ENCODE results near the gene HSD11B2.
A peak's percentile ranks its signal among the peaks of the same experiment; 100 is the strongest.

HSD11B2 gene

DNA sequence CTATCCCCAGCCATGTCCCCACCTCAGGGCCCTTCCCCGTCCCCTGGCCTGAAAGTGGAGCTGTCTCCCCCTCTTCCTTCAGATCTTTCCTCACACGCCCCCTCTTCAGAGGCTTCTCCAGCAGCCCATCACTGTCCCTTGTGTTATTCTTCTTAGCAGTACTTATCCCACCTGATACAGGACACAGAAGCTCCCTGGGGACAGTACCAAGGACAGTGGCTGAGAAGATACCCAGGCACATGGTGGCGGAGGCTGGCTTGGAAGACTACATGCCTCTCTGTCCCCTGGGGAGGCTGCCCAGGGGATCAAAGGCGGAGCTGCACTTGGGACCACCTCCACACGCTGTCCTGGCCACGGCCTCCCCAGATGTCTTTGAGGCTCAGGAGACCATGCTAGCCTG, 23.9 kb downstream of the HSD11B2 start:
- no peak for DNase-seq

DNA sequence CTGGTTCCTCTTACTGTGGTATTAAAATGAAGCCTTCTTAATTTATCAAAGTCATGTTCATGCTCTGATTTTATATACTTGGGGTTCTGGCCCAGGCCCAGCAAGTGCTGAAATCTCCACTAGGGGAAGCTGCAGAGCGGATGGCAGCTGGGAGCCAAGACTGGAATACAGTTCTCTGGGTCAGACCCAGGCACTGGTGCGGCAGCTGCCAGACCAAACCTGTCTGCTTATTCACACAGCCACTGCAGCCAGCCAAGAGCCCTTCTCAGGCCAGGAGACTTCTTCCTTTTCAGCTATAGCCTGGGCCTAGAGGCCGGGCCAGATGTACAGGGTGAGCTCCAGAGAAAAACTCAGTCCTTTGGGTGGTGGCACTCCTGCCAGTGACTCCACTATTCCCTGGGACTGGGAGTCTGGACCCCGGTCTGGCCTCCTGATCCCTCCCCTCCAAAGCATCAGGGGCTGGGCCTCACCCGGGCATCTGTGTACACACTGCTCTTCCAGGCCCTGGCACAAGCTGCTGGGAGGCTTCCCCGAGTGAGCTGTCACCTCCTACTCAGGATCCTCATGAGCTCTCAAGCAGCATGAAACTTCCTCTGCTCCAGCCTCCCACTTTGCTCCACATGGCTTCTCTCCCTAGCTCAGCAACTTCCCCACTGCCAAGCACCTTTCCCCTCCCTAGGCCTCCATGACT, 25.6 kb downstream of the HSD11B2 start:
- peak; percentile 27 for DNase-seq

DNA sequence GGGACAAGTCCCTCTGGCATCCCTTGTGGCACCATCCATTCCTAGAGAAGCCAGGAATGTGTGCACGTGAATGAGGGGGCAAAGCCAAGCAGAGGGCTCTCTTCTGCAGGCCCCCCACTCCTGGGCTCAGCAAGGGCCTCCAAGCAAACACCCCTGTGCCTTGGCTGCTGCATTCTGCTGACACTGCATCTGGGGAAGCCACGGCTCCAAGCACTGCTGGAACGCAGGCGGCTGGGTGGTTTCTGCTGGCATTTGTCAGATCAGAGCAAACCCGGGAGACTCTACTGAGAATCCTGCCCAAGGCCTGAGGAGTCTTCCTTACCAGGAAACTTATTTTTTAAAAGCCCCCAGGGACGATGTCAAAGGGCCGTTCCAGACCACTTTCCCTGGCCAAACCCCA, 26.7 kb downstream of the HSD11B2 start:
- DNase-seq: no peak

DNA sequence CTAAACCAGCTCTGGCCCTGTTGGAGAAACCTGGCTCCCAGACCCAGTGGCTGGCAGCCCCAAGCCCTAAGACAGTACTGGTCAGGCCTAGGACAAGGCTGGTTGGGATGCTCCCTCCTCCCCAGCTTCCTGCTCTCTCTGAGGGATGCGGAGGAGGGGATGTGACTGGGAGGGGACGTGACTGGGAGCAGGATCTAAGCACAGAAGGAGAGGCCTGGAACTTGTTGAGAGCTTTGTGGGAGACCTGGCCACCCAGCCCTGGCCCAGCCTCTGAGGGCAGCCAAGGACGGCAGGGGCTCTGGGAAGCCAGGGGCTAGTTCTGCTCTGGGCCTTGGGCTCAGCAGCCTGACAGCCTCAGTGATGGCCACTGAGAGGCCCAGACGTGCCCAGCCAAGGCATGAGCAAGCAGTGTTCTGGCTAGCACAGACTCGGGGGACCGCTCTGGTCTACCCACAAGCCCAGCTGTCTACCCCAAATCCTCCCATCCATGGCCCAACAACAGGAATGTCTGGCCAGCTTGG, 27.3 kb downstream of the HSD11B2 start:
- DNase-seq: no peak

DNA sequence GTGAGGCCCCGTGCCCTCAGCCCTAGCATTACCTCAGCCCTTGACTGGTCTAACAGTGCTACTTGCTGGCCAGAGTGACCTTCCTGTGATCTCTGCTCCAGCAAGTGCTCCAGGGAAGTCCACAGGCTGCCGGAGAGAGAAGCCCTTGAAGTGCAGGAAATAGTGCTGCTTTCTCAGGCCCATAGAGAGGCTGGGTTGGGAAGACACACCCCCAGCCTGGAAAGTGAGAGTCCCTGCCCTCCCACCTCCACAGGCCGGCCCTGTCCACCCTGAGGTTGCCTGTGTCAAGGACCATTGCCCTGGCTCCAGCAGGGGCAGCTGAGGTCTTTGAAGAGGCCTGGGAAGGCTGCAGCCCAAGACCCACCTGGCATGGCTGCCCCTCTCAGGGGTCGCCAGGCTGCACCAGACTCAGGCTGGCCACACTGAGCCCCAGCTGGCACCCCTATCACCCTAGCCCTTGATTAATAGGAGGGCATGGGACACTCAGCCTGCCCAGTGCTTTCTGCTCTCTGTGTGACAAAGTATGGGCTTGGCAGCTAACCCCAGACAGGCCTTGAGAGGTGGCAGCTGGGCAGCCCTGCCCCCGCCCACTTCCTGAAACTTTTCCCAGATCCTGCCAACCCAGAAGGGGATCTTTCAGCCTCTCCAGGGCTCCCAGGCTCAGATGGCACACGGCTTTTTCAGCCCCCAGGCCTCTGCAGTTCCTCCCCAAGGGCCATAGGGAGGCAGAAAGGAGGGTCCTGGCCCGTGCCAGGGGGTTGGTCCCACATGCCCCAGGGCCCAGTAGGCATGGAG, 28.3 kb downstream of the HSD11B2 start:
- no peak for DNase-seq

DNA sequence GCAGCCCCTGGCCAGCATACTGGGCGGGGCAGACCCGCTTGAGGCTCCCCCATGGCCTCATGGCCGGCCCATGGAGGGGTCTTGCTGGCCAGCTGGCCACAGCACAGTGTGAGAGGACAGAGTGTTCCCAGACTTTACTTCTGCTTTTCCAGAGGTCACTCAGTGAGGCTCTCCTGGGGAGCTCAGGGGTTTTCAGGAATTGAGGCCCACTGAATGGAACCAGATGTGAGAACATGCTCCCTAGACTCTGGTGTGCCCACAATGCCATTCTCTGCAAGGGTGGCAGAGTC, 28.9 kb downstream of the HSD11B2 start:
- no peak for DNase-seq

DNA sequence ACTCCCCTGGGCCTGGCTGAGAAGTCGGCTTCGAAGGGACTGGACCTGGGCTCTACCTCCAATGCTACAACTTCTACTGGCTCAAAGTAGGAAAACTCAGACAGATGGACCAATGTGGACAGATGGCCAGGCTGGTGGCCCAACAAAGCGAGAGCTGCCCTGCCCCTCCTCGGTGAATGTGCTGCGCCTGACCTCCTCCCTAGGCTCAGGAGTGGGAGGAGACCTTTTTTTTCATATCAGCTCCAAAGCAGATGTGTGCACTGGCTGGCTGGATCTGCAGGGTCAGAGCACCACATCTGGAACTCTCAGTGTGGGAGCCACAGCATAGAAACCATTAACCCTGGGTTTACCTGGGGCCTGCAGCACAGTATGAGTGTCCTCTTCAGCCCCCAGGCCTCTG, 29.2 kb downstream of the HSD11B2 start:
- DNase-seq: no peak

DNA sequence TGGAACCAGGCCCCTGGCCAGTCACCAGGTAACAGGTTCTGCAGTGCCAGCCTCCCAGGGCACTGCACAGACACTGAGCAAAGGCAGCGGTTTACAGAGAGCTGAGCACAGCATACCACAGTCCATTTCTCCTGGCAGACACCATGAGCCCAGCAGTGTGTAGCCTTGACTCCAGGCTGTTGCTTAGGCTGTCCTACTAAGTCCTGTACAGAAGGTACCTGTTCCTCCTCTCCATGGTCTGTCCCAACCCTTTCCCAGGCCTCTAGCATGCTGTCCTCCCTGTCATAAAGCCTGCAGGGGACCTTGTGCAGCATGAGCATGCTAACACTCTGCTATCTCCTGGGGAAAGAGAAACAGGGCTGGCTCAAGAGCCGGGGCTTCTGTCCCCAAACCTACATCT, 30.0 kb downstream of the HSD11B2 start:
- DNase-seq: no peak

DNA sequence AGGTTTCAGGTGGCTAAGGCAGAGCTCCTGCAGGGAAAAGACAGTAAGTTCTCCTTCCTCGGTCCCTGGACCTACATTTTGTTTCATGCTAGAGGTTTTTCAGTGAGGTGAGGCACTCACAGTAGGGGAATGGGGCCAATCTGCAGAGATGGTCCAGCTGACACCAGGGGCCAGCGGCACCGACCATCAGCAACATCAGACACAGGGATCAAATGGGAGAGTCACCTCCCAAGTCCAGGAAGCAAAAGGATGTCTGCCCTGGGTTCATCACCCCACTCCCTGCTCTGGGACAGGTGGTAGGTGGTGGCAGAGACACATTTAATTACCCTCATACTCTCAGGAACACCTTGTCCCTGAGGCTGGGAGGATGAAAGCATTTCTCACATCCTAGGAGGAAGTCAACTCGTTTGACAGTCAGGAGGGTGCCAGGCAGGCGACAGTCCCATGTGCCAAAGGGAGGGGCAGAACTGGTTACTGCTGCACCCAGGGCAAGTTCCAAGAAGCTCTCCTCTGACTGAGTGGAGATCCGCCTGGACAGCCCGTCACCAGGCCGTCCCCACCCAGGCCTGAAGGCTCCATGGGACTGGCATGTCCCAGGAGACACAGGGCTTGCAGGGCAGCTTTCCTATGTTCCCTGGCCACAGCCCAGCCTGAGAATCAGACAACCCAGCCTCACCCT, 30.8 kb downstream of the HSD11B2 start:
- no peak for DNase-seq

DNA sequence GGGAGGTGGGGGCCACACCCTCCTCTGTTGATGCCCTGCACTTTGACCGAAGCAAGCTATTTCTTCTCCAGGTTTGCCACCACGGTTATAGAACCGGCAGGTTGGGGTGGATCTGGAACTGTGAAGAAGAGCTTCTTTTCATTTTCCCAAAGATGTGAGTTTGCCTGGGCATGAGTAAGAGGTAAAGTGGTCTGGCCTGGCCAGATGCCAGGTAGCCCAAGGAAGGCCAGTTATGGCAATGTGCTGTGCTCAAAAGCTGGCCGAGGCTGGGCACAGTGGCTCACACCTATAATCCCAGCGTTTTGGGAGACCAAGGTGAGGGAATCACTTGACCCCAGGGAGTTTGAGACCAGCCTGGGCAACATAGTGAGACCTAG, 31.3 kb downstream of the HSD11B2 start:
- no peak for DNase-seq

DNA sequence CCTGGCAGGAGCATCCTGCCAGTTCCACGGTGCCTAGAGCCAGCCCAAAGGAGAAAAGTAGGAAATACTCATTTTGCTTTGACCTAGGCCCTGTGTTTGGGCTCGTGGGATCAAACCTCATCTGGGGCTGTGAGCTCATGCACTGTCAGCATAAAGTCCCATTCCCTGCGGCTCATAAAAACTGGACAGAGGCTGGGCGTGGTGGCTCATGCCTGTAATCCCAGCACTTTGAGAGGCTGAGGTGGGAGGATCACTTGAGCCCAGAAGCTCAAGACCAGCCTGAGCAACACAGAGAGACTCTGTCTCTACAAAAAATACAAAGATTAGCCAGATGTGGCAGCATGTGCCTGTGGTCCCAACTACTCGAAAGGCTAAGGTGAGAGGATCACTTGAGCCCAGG, 32.1 kb downstream of the HSD11B2 start:
- no peak for DNase-seq

DNA sequence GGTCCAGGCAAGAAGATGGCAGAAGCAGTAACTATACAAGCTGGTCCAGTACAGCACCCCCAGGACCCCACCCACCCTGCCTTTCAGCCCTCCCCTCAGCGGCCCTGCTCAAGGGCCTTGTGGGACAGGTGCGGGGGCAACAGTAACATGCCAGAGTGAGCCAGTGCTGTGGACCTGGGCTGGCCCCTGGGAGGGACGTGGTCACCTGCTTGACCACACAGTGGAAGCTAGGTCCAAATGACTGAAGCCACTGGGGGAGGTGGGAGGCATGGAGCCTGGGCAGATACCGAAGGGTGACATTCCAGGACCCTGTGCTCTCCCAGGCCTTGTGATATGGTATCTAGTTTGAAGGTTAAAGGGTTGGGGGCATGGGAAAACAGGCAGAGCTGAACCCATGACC, 32.8 kb downstream of the HSD11B2 start:
- DNase-seq: no peak

DNA sequence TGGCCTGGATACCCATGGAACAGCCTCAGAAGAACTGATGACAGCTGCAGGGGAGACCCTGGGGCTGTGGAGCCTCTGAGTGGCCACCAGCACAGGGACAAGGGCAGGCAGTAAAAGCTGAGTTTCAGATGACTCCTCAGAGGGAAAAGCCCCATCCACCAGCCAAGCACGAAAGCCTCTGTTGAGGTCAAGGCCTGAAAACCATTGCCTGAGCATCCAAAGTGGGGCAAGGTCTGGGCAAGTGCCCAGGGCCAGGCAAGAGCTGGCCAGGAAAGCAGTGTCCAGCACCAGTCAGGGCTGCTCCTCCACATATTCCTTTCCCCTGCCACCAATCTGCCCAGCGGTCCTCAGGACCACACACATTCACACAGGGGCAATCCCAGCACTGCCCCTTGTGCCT, 33.6 kb downstream of the HSD11B2 start:
- DNase-seq: no peak

DNA sequence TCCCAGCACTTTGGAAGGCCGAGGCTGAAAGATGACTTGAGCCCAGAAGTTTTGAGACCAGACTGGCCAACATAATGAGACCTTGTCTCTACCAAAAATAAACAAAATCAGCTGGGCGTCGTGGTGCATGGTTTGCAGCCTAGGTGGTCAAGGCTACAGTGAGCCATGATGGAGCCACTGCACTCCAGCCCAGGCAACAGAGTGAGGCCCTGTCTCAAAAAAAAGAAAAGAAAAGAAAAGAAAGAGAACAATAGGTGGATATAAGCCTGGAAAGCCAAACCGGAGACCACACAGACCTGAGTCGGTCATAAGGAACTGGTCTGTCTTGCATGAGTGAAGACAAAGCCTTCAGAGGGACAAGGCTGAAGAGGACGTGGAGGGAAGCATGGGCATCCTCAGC, 35.7 kb downstream of the HSD11B2 start:
- no peak for DNase-seq

DNA sequence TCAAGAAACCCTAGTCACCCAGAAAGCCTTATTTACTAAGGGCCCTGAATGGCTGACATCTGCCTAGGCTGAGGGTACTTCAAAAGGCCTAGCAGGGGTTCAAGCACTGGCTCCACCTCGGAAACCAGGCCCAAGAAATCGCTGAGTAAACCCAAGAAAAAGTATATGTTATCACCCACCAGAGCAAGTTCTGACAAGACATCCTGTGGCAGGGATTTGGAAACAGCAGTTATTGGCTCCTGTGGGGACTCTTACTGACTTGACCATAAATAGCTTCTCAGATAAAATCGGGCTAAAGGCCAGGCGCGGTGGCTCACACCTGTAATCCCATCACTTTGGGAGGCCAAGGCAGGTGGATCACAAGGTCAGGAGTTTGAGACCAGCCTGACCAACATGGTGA, 37.8 kb downstream of the HSD11B2 start:
- no peak for DNase-seq

DNA sequence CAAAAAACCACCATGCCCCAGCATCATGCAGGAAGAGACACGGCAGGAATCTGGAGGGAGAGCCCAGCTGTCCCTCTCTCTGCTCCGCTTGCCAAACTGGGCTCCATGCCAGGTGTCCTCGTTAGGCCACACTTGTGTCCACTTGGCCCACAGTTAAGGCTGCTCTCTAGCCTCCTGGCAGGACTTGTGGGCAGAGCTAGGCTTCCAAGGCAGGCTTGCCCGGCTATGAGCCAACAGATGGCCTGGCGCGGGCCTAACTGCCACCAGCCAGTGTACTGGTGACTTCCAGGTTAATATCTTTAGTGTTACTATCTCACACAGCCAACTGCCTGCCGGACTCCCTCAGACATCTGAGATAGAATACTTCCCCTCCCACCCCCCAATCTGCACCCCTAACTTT, 39.4 kb downstream of the HSD11B2 start:
- no peak for DNase-seq

DNA sequence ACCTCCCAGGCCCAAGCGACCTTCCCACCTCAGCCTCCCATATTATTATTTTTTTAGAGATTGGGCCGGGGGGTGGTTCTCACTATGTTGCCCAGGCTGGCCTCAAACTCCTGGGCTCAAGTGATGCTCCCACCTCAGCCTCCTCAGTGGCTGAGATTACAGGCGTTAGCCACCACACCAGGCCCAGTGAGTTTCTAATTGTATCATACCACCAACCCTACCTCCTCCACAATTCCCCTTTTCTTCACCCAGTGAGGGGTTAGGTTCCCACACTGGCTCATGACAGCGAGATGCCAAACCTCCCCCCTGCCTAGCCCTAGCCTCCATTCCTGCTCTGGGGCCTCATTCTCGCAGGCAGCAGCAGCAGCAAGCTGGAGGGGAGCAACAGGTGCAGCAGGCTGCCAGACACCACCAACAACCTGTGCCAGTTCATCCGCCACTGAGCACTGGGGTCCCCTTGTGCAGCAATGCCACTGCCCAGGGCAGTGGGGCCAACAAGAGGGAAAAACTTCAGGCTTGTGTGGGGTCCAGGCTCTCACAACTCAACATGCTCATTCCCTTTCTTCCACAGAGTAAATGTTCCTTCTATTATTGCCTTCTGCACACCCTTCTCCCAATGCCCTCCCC, 41.0 kb downstream of the HSD11B2 start:
- no peak for DNase-seq

DNA sequence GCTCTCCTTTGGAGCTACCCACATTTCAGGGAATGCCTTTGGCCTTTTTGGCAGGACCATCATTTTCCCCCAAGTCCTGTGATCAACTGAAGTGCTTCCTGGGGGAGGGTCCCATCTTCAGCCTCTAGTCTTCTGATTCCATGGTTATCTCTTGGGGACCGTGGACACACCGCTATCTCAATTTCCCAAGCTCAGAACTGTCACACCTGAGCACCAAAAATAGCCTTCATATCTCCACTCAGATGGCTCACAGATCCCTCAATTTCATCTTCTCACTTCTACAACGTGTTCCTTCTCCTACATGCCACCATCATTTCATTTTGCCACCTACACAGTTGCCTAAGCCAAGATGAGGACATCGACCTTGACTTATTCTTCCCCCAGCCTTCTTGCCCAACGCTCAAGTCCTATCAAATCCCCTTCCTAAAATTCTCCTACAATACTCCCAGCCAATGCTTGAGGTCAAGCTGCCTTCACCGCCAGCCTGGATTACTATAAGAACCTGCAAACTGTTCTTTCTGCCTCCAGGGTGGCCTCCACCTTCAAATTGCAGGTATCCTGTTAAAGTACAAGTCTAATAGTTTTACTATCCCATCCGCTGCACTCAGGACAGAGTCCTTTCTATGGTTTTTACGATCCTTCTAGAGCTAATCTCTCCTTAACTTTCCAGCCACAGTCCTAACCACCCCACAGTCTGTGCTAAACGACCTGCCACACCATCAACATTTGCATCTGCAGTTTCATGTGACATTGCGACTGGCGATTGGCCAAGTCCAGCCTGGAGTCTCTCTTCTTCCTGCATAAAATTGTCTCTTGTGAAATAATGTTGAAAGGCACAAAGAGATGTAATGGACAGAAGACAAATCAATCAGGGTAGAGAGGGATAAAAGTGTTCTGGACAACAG, 43.9 kb downstream of the HSD11B2 start:
- no peak for DNase-seq

DNA sequence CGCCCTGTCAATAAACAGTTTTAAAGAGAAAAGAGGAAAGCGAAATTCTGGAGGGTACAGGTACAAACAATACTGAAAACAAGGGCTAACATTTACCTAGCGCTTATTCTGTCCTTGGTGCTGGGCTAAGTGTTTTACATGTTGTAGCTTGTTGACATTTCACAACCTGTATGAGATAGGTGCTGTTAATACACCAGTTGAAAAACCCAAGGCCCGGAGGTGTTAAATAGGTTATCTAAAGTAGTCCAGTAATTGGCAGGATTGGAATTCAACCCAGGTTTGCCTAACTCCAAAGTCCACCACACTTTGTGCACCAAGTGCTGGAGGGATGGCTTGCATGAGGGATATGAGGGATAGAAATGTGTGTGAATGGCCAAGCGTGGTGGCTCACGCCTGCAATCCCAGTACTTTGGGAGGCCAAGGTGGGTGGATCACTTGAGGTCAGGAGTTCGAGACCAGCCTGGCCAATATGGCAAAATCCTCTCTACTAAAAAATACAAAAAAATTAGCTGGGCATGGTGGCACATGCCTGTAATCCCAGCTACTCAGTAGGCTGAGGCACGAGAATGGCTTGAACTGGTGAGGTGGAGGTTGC, 47.1 kb downstream of the HSD11B2 start:
- no peak for DNase-seq

DNA sequence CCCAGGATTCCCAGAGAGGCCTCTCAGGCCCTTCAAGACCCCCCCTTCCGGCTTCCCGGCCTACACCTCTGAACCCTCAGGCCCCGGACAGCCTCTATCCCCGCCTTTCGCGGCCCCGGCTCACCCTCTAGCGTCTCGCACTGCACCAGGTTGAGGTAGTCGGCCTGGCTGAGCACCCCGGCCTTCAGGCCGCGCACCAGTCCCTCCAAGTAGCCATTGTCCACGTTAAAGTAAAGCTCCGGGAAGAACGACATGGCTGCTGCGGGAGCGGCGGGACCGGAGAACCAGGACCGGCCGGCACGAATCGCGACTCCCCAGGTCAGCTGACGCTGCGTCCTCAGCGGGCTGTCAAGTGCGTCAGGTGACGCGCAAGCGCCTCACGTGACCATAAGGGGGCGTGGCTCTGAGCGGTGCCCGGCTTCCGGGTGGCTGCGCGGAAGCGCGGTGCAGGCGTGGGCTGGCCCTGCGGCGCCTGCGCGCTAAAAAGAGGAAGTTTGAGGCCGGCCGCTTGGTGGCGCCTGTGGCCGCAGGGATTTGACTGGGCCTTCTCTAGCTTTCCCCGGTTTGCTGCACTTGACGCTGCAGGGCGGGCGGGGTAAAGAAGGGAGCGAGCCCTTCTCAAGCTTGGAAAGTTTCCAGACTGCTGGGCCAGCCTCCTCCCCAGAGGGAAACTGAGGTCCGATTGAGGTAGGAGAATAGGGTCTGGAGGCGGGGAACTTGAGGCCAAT, 50.1 kb downstream of the HSD11B2 start, which contains the start of gene ATP6V0D1:
ATP6V0D1 (minus strand) TSS at position 325 of the 728 bp plus-strand sequence; CDS start at position 254, 71 bp downstream.
- DNase-seq: peak; percentile 100

DNA sequence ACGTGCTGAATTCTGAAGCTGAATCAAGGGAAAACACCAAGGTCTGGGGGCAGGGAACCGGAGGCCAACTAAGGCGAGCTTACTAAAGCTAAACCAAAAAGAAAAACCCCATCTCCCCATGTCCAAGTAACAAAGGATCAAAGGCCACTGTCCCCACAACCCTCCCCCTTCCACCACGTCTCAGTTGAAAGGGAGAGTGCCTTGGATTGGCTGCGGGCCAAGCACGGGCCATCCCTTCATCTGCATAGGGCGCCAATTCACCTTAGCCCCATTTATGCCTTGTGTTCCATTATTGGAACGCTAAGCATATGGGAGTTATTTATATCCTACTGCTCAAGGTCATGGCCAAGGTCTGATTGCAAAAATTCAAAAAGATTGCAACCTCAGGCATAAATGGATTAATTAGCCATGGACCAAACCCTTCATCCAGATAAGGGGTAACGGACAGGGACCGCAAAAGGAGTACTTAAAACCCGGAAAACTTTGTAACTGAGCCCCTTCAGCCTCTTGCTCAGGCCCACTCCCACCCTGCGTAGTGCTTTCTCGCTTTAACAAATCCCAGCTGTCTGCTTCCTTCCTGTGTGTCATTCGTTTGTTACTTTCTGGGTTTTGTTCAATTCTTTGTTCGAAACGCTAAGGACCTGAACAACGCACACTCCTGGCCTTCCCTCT, 50.8 kb downstream of the HSD11B2 start:
- peak; percentile 77 for DNase-seq

Data from RPMI8226 (cell line).